ENCODE results near the gene ETNK2. TPM values are rescaled to one million over a fixed set of nuclear protein-coding genes. Genes with fewer than 3 reads are reported as not detected.
"Not testable (repeated sequence)": the region's sequence is repeated elsewhere in the genome, so short reads cannot be mapped to it uniquely, and the experiment has no call there.

ETNK2 gene
- total RNA-seq, 1 experiment from 2014 or later = 19.1 TPM

DNA sequence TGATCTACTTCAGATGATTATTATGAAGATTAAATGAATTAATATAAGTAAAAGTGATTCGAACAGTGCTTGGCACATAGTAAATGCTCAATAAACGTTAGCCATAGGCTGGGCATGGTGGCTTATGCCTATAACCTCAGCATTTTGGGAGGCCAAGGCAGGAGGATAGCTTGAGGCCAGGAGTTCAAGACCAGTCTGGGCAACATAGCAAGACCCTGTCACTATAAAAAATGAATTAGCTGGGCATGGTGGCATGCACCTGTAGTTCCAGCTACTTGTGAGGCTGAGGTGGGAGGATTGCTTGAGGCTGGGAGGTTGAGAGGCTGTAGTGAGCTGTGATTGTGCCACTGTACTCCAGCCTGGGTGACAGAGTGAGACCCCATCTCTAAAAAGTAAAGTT lies 52.1 kb downstream of the ETNK2 start:
- DNase-seq (ENCODE audit: low spot score) = not testable (repeated sequence)

DNA sequence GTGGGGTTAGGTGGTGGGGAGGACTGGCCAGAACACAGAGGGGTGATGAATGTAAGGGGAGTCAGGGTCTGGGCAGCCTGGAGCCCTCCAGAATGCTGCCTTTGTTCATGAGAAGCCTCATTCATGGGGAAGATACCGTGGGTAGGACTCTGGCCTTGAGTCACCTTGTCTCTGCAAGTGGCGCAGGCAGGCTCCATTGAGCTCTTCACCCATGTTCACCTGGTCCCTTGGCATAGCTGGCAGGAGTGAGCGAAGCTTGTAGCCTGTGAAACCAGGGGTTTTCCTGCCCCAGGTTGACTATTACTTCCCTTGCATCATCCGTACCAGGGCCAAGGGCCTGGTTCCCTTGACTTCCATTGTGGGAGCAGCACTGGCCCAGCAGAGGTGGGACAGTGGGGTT lies 53.2 kb downstream of the ETNK2 start:
- DNase-seq (ENCODE audit: low spot score) = no peak

DNA sequence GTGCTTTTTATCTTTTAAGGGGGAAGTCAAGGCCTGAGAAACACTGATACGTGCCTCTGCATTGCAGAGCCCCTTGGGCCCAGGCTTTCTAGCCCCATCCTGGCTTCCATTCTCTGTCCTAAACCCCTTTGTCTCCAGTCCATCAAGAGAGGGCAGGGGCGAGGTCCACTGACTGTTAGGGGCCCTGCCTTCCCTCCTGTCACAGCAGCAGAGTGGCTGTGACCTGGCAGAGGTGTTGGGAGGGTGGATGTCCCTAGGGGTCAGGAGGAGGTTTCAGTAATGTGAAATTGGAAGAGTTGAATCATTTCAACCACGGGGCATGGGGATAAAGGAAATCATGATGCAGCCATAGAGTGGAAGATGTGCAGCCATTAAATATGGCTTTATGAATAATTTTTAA lies 54.9 kb downstream of the ETNK2 start:
- DNase-seq (ENCODE audit: low spot score) = no peak

DNA sequence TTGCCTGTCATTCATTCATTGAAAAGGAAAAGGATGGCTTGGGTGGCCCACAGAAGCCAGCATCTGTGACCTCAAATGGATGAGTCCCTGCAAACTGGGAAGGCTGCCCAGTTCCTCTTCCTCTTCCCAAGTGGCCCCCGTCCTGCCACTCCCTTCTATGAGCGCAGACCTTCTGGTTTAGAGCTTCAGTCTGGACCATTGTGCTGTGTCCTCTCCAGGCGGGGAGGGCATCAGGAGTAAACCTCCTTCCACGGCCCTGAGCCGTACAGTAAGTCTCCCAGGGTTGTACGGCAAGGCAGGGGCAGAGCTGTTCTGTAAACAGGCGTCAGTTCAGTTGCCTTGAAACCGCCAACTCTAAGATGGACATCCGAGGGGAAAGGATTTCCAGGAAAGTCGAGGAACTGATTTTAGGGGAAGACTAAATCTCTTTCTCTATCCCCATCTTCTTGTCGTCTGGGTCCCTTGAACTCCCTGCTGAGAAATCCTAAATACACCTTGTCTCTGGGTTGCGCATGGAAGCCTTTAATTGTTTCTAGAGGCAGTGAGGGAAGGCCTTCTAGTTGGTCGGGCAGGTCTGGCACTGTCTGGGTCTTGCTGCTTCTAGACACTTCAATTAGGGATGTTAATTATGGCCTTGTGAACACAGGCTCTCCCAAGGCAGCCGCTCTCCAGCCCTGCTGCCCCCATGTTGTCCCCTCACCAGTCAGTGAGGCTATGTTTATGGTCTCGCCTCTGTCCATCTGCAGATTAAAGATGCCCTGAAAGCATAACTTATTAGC lies 56.8 kb downstream of the ETNK2 start:
- no peak for DNase-seq (ENCODE audit: low spot score)

DNA sequence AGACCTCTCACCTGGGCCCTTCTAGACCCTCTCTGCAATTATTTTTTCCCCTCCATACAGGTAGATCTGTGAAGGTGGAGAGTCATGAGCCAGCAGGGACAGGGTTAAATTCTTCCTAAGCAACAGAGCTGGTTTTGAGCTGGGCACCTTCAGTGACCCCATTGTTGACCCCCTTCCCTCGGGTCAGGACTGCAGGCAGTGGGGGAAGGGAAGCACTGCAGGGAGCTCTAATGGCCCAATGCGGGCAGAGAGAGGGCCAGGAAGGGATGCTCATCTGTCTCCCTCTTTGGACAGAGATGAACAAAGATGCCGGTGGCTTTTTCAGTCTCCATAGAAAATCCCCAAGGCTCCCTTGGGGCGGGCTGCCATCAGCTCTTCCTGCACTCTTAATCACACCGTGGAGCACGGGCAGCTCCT lies 57.5 kb downstream of the ETNK2 start:
- no peak for DNase-seq (ENCODE audit: low spot score)

DNA sequence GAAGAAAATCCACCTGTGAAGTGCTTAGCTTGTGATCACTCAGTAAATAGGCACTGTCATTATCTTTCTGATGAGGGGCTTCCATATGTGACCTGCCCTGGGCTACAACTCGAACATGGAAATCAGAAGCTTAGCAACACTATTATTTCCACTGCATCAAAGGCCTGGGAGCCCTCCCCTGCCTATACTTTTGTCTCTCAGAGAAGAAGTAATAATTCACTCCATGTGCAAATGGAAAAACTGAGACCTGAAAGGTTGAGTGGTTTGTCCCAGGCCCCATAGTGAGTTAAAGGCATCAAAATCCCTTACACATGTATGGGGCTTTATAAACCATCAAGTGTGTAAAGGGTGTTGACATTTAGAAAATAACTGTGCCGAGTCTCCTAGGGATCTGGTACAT lies 58.1 kb downstream of the ETNK2 start:
- DNase-seq (ENCODE audit: low spot score) = no peak

DNA sequence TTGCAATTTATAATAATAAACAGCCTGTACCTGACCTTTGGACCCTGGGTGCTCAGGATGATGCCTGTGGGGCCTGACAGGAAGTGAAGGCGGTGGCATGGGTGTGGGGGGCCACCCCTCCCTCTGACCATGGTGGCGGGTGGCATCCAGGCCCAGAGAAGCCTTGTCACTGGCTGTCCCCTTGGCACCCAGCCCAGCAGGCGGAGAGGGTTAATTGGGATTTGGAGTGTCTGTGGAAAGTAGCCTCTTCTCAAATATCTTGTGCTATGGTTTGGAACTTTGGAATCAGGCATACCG lies 58.5 kb downstream of the ETNK2 start:
- DNase-seq (ENCODE audit: low spot score) = no peak

DNA sequence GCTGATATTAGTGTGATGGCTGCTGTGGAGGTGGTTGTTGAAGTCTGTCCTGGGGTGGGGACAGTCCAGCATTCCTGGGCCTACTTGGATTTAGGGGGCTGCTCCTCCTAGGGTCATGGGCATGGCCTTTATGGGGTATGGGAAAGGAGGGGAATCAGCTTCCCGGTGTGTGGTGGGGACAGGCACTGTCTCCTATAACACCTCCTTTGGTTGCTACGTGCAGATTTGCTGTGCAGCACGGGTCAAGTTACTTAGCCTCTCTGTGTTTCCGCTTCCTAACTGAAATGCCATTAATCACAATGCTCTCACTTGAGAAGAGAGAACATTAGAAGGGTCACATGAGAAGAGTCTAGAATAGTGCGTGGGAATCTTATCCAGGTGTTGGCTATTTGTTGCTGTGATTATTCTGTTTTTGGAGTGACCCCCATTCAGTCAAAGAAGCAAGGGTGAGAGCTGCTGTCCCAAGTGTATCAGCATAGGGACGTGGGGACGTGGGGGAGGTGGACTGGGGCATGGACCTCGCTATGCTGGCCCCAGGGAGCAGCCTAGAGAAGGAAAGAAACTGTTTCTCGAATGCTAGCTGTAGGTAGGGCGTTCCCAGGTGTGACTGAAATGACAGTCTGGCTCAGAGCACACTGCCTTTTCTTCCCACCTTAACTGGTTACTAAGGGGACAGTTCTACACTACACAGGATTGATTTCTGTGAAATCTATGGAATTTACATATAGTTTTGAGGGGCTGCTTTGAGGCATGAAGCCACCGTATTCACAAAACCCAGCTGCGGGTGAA lies 59.0 kb downstream of the ETNK2 start:
- no peak for DNase-seq (ENCODE audit: low spot score)

DNA sequence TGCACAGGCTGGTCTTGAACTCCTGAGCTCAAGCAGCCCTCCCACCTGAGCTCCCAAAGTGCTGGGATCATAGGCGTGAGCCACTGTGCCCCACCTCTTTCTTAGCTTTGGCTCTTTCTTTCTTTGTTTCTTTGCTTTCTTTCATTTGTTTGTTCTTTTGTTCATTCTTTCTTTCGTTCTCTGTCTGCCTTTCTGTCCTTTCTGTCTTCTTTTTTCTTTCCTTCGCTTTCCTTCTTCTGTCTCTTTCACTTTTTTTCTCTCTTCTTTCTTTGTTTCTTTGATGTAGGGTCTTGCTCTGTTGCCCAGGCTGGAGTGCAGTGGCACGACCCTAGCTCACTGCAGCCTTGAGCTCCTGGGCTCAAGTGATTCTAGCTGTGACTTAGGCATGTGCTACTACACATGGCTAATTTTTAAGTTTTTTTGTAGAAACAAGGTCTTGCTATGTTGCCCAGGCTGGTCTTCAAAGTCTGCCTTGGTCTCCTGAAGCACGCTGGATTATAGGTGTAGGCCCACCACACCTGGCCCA lies 60.0 kb downstream of the ETNK2 start:
- no peak for DNase-seq (ENCODE audit: low spot score)

DNA sequence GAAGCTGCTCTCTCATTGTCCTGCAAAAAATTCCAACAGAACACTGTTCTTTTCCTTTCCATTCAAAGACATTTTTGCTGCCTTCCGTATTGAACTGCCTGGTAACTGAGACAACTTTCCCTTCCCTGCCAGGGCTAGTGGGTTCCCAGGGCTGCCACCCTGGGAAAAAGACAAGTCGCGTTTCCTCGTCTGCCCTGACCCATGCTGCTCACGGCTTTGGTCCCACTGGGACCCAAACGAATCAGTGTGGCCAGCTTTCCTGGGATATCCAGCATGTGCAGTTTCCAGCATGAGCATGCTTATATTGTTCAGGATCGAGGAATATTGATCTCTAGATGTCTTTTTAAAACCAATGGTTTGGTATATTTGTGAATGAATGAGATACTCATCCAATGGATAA lies 60.8 kb downstream of the ETNK2 start:
- no peak for DNase-seq (ENCODE audit: low spot score)

DNA sequence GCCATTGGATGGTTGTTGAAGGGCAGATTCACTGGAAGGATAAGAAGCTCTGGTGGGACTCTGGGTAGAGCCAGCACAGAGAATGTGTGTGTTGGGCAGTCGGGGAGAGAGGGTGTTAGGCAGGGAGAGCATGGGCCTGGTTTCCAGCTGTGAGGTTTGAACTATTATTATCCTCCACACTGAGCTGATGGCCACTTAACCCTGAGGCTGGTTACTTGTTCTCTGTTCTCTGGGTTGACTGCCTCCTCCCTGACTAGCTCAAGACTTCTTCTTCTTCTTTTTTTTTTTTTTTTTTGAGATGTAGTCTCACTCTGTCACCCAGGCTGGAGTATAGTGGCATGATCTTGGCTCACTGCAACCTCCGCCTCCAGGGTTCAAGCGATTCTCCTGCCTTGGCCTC lies 61.7 kb downstream of the ETNK2 start:
- not testable (repeated sequence) for DNase-seq (ENCODE audit: low spot score)

DNA sequence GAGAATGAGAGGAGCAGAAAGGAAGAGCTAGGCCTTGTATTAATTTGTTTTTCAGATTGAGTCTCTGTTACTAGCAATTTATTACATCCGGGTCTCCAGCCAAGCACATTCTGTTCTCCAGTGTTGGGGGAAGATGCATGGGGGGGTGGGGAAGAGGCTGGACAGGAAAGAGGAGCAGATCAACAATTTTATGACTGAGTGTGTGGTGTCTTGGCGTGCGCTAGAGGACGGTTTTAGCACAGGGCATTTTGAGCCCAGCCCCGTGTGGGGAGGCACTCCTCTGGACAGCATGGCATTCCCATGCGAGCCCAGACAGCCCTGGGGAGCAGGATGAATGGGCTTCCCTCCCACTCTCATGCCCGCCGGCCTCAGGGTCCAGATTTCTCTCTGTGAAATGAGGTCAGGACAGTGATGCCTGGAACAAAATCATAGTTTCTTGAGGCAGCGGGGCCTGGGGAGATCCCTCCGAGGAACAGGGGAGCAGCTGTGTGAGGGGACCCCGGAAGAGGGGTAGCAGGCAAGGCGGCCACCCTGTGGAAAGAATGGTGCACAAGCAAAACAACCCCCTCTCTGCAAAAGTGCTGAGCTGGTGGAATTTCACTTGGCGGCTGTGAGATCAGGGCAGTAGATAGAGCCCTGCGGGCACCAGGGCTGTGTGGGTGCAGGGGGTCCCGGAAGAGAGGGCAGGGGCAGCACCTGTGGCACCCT lies 62.6 kb downstream of the ETNK2 start:
- no peak for DNase-seq (ENCODE audit: low spot score)

DNA sequence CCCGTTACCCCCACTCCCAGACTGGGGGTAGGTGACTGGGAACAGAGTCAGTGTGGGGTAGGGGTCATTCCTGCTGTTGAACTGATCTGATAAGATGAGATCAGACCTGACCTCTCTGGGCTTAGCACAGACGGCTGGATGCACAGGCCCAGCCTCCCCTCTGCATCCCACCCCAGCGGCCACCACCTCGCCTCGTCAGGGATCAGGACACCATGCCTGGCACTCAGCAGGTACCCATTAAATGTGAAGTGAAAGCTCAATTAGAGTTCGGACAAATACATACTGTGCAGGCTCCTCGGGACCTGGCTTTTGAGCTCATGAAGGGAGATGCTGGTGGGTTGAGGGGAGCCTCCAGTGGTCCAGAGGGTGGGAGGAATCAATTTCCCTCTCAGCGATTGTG lies 63.2 kb downstream of the ETNK2 start:
- no peak for DNase-seq (ENCODE audit: low spot score)

DNA sequence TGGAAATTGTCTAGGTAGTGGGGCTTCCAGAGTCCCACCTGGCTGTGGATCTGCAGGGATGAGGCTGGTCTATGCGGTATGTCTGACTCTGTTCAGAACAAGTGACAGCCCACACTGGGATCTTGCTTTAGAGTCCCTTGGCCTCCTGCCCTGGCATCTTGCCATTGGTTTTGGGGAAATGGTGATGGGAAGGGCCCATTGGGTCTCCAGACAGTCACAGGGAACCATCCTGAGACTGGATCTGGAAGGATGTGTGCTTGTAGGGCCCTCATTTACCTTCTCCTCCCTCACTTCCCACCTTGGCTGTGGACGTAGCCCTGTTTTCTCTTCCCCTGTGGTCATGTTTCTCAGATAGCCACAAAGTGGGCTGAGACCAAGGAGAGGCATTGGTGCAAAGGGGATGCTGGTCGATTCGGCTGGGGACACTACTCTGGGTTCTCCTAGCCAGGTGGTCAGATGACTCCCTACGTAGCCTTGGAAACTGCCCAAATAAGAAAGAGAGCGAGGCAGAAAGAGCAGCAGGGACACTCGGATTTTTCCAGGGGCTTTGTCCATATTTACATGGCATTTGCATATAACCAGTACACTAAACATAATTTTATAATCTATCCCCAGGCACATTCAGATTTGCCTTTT lies 63.8 kb downstream of the ETNK2 start:
- DNase-seq (ENCODE audit: low spot score) = no peak

DNA sequence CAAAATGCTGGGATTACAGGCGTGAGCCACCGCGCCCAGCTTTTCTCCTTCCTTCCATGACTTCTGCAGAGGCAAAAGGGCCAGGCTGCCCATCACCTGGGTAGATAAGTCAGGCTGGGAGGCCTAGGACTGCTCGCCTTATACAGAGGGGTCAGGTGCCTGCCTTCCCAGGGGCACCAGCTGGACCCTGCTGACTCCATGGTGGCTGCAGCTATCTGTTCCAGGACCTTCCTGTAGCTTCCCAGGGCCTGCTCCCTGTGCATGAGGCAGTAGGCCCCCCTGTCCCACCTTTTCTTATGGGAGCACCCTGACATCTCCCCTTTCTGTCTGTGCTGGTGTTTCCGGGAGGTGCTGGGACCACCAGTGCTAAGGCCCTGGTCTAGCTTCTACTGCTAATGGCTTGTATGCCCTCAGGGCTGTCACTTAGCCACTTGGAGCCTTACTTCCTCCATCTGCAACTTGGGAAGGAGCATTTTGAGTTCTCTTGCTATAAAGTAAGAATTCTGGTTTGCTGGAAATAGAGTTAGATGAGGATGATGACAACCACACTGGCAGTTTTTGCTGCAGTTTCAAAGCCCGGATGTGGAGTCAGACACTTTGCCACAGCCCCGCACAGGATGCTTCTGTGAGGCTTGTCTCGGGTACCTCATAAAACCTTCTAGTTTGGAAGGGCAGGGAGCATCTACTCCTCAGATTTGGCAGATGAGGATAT lies 64.5 kb downstream of the ETNK2 start:
- no peak for DNase-seq (ENCODE audit: low spot score)

DNA sequence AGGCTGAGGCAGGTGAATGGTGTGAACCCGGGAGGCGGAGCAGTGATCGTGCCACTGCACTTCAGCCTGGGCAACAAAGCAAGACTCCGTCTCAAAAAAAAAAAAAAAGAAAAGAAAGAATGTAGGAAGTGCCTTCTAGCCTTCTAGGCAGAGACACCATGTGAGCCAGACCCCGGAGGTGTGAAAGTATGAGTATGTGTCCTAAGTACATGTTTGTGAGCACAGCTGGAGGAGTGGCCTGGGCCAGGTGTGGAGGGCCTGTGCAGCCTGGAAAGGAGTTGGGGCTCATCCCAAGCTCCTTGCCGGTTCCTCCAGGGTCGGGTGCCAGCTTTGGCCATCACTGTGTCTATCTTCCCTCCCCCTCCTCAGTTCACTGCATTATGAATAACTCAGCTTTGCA lies 66.0 kb downstream of the ETNK2 start:
- DNase-seq (ENCODE audit: low spot score) = no peak

DNA sequence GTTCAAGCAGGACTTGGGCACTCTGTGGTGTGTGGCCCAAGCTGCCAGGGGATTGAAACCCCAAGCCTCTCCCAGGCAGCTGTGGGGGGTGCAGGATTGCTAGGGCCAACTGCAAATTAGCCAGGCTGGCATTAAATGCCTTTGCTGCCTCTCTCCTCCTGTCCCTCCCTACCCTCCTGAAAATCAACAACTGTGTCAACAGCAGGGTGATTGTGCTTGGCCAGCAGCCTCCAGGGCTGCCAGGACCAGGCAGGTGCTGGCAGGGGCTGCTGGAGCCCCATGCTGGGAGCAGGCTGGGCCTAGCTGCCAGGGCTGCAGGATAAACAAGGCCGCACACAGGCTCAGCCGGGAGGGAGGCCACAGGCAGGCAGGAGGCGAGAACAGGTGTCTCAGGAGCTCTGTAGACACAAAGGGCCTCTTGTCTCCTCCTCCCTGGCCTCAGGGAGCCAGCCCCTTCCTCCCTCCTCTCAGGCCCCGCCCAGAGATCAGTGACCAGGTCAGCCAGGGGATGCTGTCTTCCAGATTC lies 67.5 kb downstream of the ETNK2 start:
- no peak for DNase-seq (ENCODE audit: low spot score)

DNA sequence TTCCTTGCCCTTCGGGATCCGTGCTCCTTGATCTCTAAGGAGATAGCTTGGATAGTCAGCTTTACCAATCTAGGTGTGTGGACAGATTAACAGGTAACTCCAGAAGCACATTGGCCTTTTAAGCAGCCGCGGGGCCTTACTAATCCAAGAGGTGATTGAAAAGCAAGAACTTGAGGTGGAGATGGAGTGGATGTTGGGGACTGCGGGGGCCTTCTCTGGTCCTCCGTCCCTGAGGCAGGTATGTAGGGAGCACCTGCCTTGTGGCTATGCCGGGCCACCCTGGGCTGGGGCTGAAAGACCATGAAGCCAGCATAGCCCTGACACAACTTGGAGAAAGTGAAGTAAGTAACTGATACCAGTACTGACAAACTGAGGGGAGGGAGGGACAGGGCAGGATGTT lies 68.4 kb downstream of the ETNK2 start:
- no peak for DNase-seq (ENCODE audit: low spot score)

DNA sequence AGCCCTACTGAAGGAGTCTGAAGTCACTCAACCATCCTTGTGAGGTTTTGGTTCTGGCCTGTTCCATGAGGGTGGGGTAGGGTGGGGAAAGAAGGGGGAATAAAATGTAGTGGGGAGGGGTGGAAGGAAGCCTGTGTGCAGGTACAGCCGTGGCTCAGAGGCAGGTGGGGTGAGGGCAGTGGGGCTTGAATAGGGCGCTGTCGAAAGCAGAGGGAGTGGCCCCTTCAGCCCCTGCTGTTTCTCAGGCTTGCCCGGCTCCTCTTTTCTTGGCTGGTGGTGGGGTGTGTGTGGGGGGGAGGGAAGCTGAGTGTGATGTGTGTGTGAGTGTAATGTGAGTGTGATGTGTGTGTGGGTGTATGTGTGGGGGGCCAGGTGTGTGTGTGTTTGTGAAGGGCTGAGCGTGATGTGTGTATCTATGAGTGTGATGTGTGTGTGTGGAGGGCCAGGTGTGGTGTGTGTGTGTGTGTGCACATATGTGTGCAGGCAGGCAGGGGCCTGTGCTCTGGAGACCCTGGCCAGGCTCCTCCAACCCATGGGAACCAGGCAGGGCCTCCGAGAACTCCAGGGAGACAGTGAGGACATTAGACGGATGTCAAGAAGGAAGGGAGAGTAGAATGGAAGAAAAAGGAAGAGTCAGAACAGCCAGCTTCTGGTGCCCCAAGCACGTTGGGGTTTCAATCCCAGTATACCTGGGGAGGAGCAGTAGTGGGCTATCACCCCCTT lies 69.9 kb downstream of the ETNK2 start:
- no peak for DNase-seq (ENCODE audit: low spot score)

DNA sequence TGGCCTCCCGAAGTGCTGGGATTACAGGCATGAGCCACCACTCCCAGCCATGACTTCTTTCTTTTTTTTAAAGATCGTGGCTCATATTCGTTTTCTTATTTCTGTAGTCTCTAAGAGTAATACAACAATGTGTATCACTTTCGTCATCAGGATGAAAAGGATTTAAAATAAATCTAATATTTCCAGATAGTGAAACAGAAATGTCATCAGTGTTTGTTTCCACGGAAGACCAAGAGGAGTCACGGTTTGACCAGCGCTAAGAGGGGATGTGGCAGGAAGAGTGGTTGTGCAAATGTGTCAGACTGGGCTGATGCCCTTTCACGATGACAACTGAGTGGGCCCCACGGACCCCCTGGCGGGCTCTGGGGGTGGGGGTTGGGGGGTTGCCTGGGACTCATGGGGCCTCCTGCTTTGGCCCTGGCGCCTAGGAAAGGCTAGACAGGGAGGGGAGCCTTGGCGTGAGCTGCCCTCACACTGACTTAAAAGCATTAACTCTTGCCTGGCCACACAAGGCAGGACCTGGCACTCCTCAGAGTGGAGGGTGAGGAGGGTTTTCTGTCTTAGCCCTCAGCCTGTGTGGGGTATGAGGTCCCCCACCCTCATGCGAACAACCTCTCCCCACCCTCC lies 70.6 kb downstream of the ETNK2 start:
- DNase-seq (ENCODE audit: low spot score) = no peak
